GM18868 (cell line): ENCODE results near the gene ANAPC5.

Experiments
- ATAC-seq: cut with Tn5 transposase; IDR thresholded peaks from one replicate; pipeline ENCODE4 v1.9.1; 2021; ENCODE audit warnings: mild to moderate bottlenecking, moderate library complexity; ENCODE audit not compliant: unreplicated experiment

Gene ANAPC5

DNA sequence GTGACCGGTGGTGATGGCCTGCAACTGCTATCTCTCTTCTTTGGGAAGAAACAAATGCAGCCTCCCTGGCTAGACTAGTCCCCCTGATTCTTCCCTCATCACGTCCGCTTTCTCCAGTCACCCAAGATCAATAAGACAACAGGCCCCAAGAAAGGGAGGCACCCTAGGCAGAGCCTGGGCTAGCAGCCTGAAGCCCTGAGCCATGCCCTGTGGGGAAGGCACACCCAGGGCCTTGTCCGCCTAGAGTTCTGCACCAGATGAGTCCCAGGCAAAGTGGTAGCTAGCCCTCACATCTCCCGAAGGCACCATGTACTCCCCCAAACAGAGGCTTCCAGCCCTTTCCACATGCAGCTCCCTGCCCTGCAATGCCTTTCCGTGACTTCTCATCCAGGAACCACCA lies 90.8 kb downstream of the ANAPC5 start:
- ATAC-seq, result no peak

GRCh38 chr12:121260091-121260490 lies 92.1 kb downstream of the ANAPC5 start:
- no peak for ATAC-seq

GRCh38 chr12:121259074-121259473 lies 93.1 kb downstream of the ANAPC5 start:
- ATAC-seq, result no peak
